Ectodermal cell (in vitro differentiated cells): ENCODE measurements around the gene DHRS7B.

Experiments
- H3K27ac ChIP-seq: 2 replicates; pipeline ENCODE4 v1.7.0; 2013; ENCODE audit warnings: mild to moderate bottlenecking, low read depth, low read length; ENCODE audit not compliant: insufficient read depth, poor library complexity, severe bottlenecking
- H3K27me3 ChIP-seq: 2 replicates; pipeline ENCODE4 v1.7.0; 2013; ENCODE audit warnings: mild to moderate bottlenecking, low read length; ENCODE audit not compliant: insufficient read depth, control insufficient read depth, poor library complexity, severe bottlenecking
- H3K36me3 ChIP-seq: one replicate; pipeline ENCODE4 v1.7.0; 2013; ENCODE audit warnings: low read length; ENCODE audit not compliant: control insufficient read depth, insufficient read depth
- H3K4me1 ChIP-seq: one replicate; pipeline ENCODE4 v1.7.0; 2013; ENCODE audit warnings: low read length; ENCODE audit not compliant: control insufficient read depth, insufficient read depth
- H3K4me3 ChIP-seq: 2 replicates; pipeline ENCODE4 v1.7.0; 2013; ENCODE audit warnings: low read depth, low read length, control low read depth; ENCODE audit not compliant: insufficient read depth
- H3K9me3 ChIP-seq: 2 replicates; pipeline ENCODE4 v1.7.0; 2013; ENCODE audit warnings: mild to moderate bottlenecking, low read length, moderate library complexity; ENCODE audit not compliant: control insufficient read depth
- WGBS, 2 experiments: methylation state at CpG; one replicate each; pipeline ENCODE4 v1.1.7; 2013; ENCODE audit warnings: missing lambda C conversion rate in 2 of 2; 5-methylcytosine and 5-hydroxymethylcytosine counted together

DHRS7B gene

GRCh38 chr17:21174713-21175112 lies 47.9 kb downstream of the DHRS7B start:
- Histone ChIP-seq H3K27me3 (no peaks in the 10 kb centered on the region), H3K4me1 (no peaks in the 10 kb centered on the region), H3K36me3 (peaks cover 4% of the 10 kb centered on the region), H3K27ac (no peak overlapping the region), H3K4me3 (no peak overlapping the region), H3K9me3 (no peaks in the 10 kb centered on the region)
- 93 to 94% methylated on average over 7 of the region's 7 CpGs for WGBS, 2 experiments

- Histone ChIP-seq H3K4me1 (no peaks in the 10 kb centered on the region), H3K27me3 (no peaks in the 10 kb centered on the region), H3K27ac (no peak overlapping the region), H3K9me3 (no peaks in the 10 kb centered on the region), H3K36me3 (peaks cover 4% of the 10 kb centered on the region), H3K4me3 (no peak overlapping the region)
- WGBS, 2 experiments, result 86 to 88% methylated on average over 12 of the region's 12 CpGs
Observed at GRCh38 chr17:21176773-21177395, 50.1 kb downstream of the DHRS7B start.

GRCh38 chr17:21177401-21177800 lies 50.6 kb downstream of the DHRS7B start:
- H3K9me3 ChIP-seq, result no peaks in the 10 kb centered on the region
- no peak overlapping the region for H3K4me3 ChIP-seq
- 93 to 96% methylated on average over 8 of the region's 8 CpGs for WGBS, 2 experiments
- peaks cover 4% of the 10 kb centered on the region for H3K36me3 ChIP-seq
- no peaks in the 10 kb centered on the region for H3K4me1 ChIP-seq
- no peaks in the 10 kb centered on the region for H3K27me3 ChIP-seq
- H3K27ac ChIP-seq, result no peak overlapping the region

GRCh38 chr17:21177854-21178600 lies 51.3 kb downstream of the DHRS7B start:
- Histone ChIP-seq H3K4me1 (no peaks in the 10 kb centered on the region), H3K9me3 (no peaks in the 10 kb centered on the region), H3K36me3 (peaks cover 4% of the 10 kb centered on the region), H3K27me3 (no peaks in the 10 kb centered on the region), H3K27ac (no peak overlapping the region), H3K4me3 (no peak overlapping the region)
- WGBS, 2 experiments, result 89 to 90% methylated on average over 13 of the region's 13 CpGs

GRCh38 chr17:21183468-21183867 lies 56.7 kb downstream of the DHRS7B start:
- Histone ChIP-seq H3K4me3 (no peak overlapping the region), H3K36me3 (peaks cover 16% of the 10 kb centered on the region), H3K4me1 (no peaks in the 10 kb centered on the region), H3K27me3 (no peaks in the 10 kb centered on the region), H3K27ac (no peak overlapping the region), H3K9me3 (no peaks in the 10 kb centered on the region)
- 89 to 90% methylated on average over 5 of the region's 5 CpGs for WGBS, 2 experiments

- no peaks in the 10 kb centered on the region for H3K4me1 ChIP-seq
- H3K27ac ChIP-seq, result no peak overlapping the region
- peaks cover 16% of the 10 kb centered on the region for H3K36me3 ChIP-seq
- no peaks in the 10 kb centered on the region for H3K27me3 ChIP-seq
- WGBS, 2 experiments, result 86 to 97% methylated on average over 3 of the region's 3 CpGs
- no peak overlapping the region for H3K4me3 ChIP-seq
- H3K9me3 ChIP-seq, result no peaks in the 10 kb centered on the region
Observed at GRCh38 chr17:21184570-21184969, 57.8 kb downstream of the DHRS7B start.

- Histone ChIP-seq H3K27ac (no peak overlapping the region), H3K9me3 (no peaks in the 10 kb centered on the region), H3K36me3 (peaks cover 16% of the 10 kb centered on the region), H3K27me3 (no peaks in the 10 kb centered on the region), H3K4me1 (no peaks in the 10 kb centered on the region), H3K4me3 (no peak overlapping the region)
- 94 to 100% methylated on average over 1 of the region's 1 CpG for WGBS, 2 experiments
Observed at GRCh38 chr17:21185061-21185460, 58.3 kb downstream of the DHRS7B start.

- H3K36me3 ChIP-seq, result peaks cover 21% of the 10 kb centered on the region
Observed at GRCh38 chr17:21186399-21187187, 59.8 kb downstream of the DHRS7B start.

GRCh38 chr17:21189361-21189760 lies 62.6 kb downstream of the DHRS7B start:
- Histone ChIP-seq H3K27ac (no peak overlapping the region), H3K4me3 (no peak overlapping the region), H3K4me1 (no peaks in the 10 kb centered on the region), H3K36me3 (peaks cover 17% of the 10 kb centered on the region), H3K9me3 (no peaks in the 10 kb centered on the region), H3K27me3 (no peaks in the 10 kb centered on the region)
- WGBS, 2 experiments, result 94% methylated on average over 4 of the region's 4 CpGs

More at GRCh38 chr17:21186399-21187187, 59.8 kb downstream of the DHRS7B start:
- Histone ChIP-seq H3K4me3 (no peak overlapping the region), H3K27ac (no peak overlapping the region), H3K9me3 (no peaks in the 10 kb centered on the region), H3K27me3 (no peaks in the 10 kb centered on the region), H3K4me1 (no peaks in the 10 kb centered on the region)
- WGBS, 2 experiments, result 87 to 89% methylated on average over 5 to 6 of the region's 6 CpGs

- whole genome bisulfite sequencing, 2 experiments, result 94 to 95% methylated on average over 6 of the region's 6 CpGs
- no peak overlapping the region for H3K27ac ChIP-seq
- no peak overlapping the region for H3K4me3 ChIP-seq
- no peaks in the 10 kb centered on the region for H3K4me1 ChIP-seq
- no peaks in the 10 kb centered on the region for H3K27me3 ChIP-seq
- H3K9me3 ChIP-seq, result no peaks in the 10 kb centered on the region
- peaks cover 12% of the 10 kb centered on the region for H3K36me3 ChIP-seq
Observed at GRCh38 chr17:21190078-21190477, 63.3 kb downstream of the DHRS7B start.
